Esophagus squamous epithelium (tissue), 5 donors: ENCODE results near the gene FHL5. TPM values are rescaled to one million over a fixed set of nuclear protein-coding genes. Genes with fewer than 3 reads are reported as not detected.
"Not testable (repeated sequence)": the region's sequence is repeated elsewhere in the genome, so short reads cannot be mapped to it uniquely, and the experiment has no call there.

ENCODE experiments used
- DNase-seq: peaks from one replicate; lab custom pipeline; 2025; lab: John Stamatoyannopoulos, UW
- H3K27ac ChIP-seq, 4 donors: fragments of 200-600 bp; sonication (generic); one replicate each; pipeline ENCODE4 v1.5.1; 2016 to 2019; ENCODE audit warnings: mild to moderate bottlenecking in 1 of 4
- H3K27me3 ChIP-seq, 4 donors: fragments of 200-600 bp; sonication (generic); 1 replicate in 3 of 4; 2 replicates in 1 of 4; pipeline versions ENCODE4 v1.5.1 to v1.6.0; 2017 to 2021; ENCODE audit warnings: antibody characterized with exemption in 1 of 4
- H3K36me3 ChIP-seq, 3 donors: fragments of 200-600 bp; sonication (generic); one replicate each; pipeline ENCODE4 v1.5.1; 2016 to 2019
- H3K4me1 ChIP-seq, 3 donors: fragments of 200-600 bp; sonication (generic); one replicate each; pipeline ENCODE4 v1.5.1; 2017 to 2019
- H3K4me3 ChIP-seq, 4 donors: fragments of 200-600 bp; sonication (generic); 1 replicate in 3 of 4; 2 replicates in 1 of 4; pipeline ENCODE4 v1.5.1; 2016 to 2019; ENCODE audit warnings: mild to moderate bottlenecking in 2 of 4, moderate library complexity in 1 of 4
- H3K9me3 ChIP-seq, 3 donors: fragments of 200-600 bp; sonication (generic); one replicate each; pipeline ENCODE4 v1.5.1; 2016 to 2019
- POLR2A ChIP-seq, 4 donors: fragments of 450-650 bp; IDR thresholded peaks; one replicate each; pipeline ENCODE4 v1.6.1; 2017; ENCODE audit warnings: antibody characterized with exemption in 4 of 4, mild to moderate bottlenecking in 4 of 4, moderate library complexity in 3 of 4
- WGBS, 2 donors: methylation state at CpG; one replicate each; pipeline ENCODE4 v1.1.5; 2018; 5-methylcytosine and 5-hydroxymethylcytosine counted together
- intact Hi-C: fragments of 100-400 bp; cut with DNase I; formaldehyde crosslinking; loops from one replicate; pipeline ENCODE4 v1.15.0; 2022
- total RNA-seq, 4 donors: library from RNA; depleted of rRNA; stranded (reverse); fragments of >200 nt; gene quantifications; one replicate each; pipeline ENCODE4 v1.1.0, GENCODE V29; 2016
- TF ChIP-seq, protein P1 (sequence below), 6 experiments: fragments of 450-650 bp in 4 of 6; fragments of 200-600 bp in 2 of 6; sonication (generic) in 2 of 6; IDR thresholded peaks; one replicate each; pipeline ENCODE4 v1.5.1; 2016 to 2019; ENCODE audit warnings: antibody characterized with exemption in 6 of 6, mild to moderate bottlenecking in 4 of 6, moderate library complexity in 4 of 6
- donor health status: DM: yes; HTN: yes; CAD: no.

Gene FHL5
- total RNA-seq, 4 donors from 2014 or later, result 0.83 to 15.2 (median 7.3) TPM

DNA sequence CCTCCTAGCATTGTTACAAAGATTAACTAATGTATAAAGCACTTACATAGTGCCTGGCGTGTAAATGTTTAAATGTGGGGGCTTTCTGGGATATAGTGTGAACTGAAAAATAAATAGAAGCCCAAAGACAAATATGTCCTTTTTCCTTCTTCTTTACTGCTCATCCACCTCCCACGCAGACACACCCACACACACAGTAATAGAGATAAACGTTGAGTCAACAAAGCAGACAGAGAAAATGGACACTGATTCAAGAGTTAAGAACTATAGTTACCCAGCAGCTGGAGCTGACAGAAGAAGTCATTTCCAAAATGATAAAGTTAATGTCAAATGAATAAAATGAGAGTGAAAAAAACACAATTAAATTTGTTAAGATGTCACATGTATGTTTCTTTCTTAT, 68.3 kb downstream of the FHL5 start:
- no peak for DNase-seq
- no peaks in the 10 kb centered on the region for H3K36me3 ChIP-seq
- H3K9me3 ChIP-seq, result no peaks in the 10 kb centered on the region
- intact Hi-C loops, result no loop called here
- 33 to 37% methylated on average over 3 of the region's 3 CpGs for WGBS, 2 donors
- no peaks in the 10 kb centered on the region for H3K27me3 ChIP-seq
- H3K4me1 ChIP-seq, result no peaks in the 10 kb centered on the region
- no peak overlapping the region for H3K4me3 ChIP-seq
- H3K27ac ChIP-seq, result no peak overlapping the region
- TF ChIP-seq, protein P1, sequence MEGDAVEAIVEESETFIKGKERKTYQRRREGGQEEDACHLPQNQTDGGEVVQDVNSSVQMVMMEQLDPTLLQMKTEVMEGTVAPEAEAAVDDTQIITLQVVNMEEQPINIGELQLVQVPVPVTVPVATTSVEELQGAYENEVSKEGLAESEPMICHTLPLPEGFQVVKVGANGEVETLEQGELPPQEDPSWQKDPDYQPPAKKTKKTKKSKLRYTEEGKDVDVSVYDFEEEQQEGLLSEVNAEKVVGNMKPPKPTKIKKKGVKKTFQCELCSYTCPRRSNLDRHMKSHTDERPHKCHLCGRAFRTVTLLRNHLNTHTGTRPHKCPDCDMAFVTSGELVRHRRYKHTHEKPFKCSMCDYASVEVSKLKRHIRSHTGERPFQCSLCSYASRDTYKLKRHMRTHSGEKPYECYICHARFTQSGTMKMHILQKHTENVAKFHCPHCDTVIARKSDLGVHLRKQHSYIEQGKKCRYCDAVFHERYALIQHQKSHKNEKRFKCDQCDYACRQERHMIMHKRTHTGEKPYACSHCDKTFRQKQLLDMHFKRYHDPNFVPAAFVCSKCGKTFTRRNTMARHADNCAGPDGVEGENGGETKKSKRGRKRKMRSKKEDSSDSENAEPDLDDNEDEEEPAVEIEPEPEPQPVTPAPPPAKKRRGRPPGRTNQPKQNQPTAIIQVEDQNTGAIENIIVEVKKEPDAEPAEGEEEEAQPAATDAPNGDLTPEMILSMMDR (IDR thresholded peaks at IDR 0.05), result no peak
- TF ChIP-seq POLR2A (IDR thresholded peaks at IDR 0.05), result no peak

DNA sequence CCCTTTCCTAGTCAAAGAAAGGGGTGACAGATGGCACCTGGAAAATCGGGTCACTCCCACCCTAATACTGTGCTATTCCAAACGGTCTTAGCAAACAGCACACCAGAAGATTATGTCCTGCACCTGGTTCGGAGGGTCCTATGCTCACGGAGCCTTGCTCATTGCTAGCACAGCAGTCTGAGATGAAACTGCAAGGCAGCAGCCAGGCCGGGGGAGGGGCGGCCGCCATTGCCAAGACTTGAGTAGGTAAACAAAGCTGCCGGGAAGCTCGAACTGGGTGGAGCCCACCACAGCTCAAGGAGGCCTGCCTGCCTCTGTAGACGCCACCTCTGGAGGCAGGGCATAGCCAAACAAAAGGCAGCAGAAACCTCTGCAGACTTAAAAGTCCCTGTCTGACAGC, 75.1 kb downstream of the FHL5 start:
- intact Hi-C loops, H3K36me3 ChIP-seq, H3K27me3 ChIP-seq, H3K27ac ChIP-seq, H3K4me1 ChIP-seq, H3K4me3 ChIP-seq, DNase-seq, H3K9me3 ChIP-seq: not testable (repeated sequence)
- 53 to 79% methylated on average over 2 to 6 of the region's 10 CpGs for WGBS, 2 donors

DNA sequence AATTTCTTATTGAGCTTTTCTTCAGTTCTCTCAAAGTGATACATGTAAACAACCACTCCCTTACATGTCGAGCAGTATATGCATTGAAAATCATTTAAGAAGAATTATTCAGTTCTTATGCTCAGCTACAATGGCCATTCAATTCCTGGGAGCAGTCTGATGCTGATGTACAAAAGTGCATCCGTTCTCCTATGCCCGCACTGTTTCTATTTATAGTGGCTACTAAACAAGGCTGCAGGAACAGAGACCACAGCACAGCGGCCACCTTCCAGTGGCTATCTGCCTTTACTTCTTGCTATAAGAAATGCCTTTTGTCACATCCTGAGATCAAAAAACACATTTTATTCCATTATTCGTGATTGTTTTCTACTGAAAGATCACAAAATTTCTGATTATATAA, 82.2 kb downstream of the FHL5 start:
- TF ChIP-seq, protein P1 (IDR thresholded peaks at IDR 0.05), result no peak
- TF ChIP-seq POLR2A (IDR thresholded peaks at IDR 0.05), result no peak

DNA sequence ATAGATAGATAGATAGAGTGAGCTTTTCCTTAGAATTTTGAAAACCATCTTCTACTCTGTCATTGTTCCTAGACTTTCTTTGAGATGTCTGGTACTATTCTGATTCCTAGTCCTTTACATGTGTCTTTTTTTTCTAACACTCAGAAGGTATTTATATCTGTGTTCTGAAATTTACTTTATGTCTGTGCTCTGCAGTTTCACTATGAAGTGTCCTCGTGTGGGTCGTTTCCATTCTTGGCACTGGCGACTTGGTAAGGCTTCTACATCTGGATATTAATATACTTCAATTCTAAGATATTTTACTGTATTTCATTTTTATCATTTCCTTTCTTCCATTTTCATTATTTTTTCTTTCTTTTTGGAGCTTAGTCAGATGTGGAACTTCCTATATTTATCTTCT, 87.0 kb downstream of the FHL5 start:
- H3K9me3 ChIP-seq, result no peaks in the 10 kb centered on the region
- TF ChIP-seq, protein P1 (IDR thresholded peaks at IDR 0.05), result no peak
- no peak for TF ChIP-seq POLR2A (IDR thresholded peaks at IDR 0.05)
- H3K36me3 ChIP-seq, result no peaks in the 10 kb centered on the region
- no peaks in the 10 kb centered on the region for H3K27me3 ChIP-seq
- 57 to 68% methylated on average over 3 of the region's 3 CpGs for WGBS, 2 donors
- no peaks in the 10 kb centered on the region for H3K4me1 ChIP-seq
- no peak for DNase-seq
- no peak overlapping the region for H3K27ac ChIP-seq
- H3K4me3 ChIP-seq, result no peak overlapping the region
- intact Hi-C loops, result no loop called here

More for the DNA sequence above, 82.2 kb downstream of the FHL5 start:
- H3K9me3 ChIP-seq, result no peaks in the 10 kb centered on the region
- intact Hi-C loops, result no loop called here
- H3K36me3 ChIP-seq, result no peaks in the 10 kb centered on the region
- no peak overlapping the region for H3K27ac ChIP-seq
- no peak for DNase-seq
- H3K4me1 ChIP-seq, result no peaks in the 10 kb centered on the region
- 35 to 54% methylated on average over 5 of the region's 5 CpGs for WGBS, 2 donors
- no peak overlapping the region for H3K4me3 ChIP-seq
- no peaks in the 10 kb centered on the region for H3K27me3 ChIP-seq

DNA sequence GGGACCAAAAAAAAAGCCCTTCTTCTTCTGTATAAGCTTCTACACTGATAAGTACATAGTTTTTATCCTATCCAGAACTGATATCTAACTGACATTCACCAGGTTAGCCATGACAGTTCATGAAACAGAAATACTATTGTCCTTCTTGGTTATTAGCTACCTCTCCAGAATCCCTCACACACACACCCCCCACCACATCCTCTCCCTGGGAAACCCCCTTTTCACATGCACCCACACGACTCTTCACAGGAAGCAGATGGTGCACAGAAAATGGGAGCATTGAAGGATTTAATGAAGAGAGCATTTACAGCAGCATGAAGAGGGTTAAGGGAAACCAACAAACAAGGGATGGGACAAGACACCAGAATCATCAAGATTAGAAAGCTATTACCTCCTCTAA, 88.9 kb downstream of the FHL5 start:
- H3K9me3 ChIP-seq, result no peaks in the 10 kb centered on the region
- no peaks in the 10 kb centered on the region for H3K36me3 ChIP-seq
- intact Hi-C loops, result no loop called here
- H3K27ac ChIP-seq, result no peak overlapping the region
- H3K27me3 ChIP-seq, result no peaks in the 10 kb centered on the region
- H3K4me3 ChIP-seq, result no peak overlapping the region
- WGBS, 2 donors, result 50% methylated on average over 1 of the region's 1 CpG; no CpG with 5 or more reads in 1 of the 2 donors
- no peak for DNase-seq
- H3K4me1 ChIP-seq, result no peaks in the 10 kb centered on the region
- no peak for TF ChIP-seq POLR2A (IDR thresholded peaks at IDR 0.05)
- TF ChIP-seq, protein P1 (IDR thresholded peaks at IDR 0.05), result no peak

DNA sequence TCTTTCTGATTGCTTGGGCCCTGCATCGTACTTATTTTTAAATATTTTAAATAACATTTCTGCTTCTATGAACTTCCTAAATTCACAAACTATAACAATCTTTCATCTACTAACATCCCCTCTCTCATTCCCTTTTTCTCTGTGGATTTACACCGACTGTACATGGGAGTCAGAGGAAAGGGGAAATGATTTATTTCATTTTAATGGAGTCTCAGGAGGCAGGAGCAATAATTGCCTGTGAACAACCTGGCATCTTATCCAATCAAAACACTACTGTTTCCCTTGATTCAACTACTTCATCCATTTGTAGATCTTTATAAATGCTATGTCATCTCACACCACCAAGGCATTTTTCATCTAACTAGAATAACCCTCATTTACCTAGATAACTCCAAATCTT, 89.6 kb downstream of the FHL5 start:
- no peak overlapping the region for H3K27ac ChIP-seq
- no peak for TF ChIP-seq POLR2A (IDR thresholded peaks at IDR 0.05)
- TF ChIP-seq, protein P1 (IDR thresholded peaks at IDR 0.05), result no peak
- no peaks in the 10 kb centered on the region for H3K9me3 ChIP-seq
- no peak for DNase-seq
- 57 to 58% methylated on average over 2 of the region's 2 CpGs for WGBS, 2 donors
- H3K27me3 ChIP-seq, result no peaks in the 10 kb centered on the region
- H3K4me1 ChIP-seq, result no peaks in the 10 kb centered on the region
- intact Hi-C loops, result no loop called here
- H3K4me3 ChIP-seq, result no peak overlapping the region
- no peaks in the 10 kb centered on the region for H3K36me3 ChIP-seq
